Hepatocyte (in vitro differentiated cells): Measurements from ENCODE around the gene PRDM16. TPM values are rescaled to one million over a fixed set of nuclear protein-coding genes. Genes with fewer than 3 reads are reported as not detected.

ENCODE experiments used
- DNase-seq: peaks from one replicate; pipeline ENCODE4 v3.0.0-alpha.2; 2016; ENCODE audit warnings: low spot score
- H2AFZ ChIP-seq: fragments of 200-600 bp; sonication (generic); 2 replicates; pipeline ENCODE4 v1.6.0; 2016; ENCODE audit warnings: antibody characterized with exemption, mild to moderate bottlenecking
- H3K27ac ChIP-seq: fragments of 200-600 bp; sonication (generic); 2 replicates; pipeline ENCODE4 v1.5.1; 2016; ENCODE audit warnings: mild to moderate bottlenecking
- H3K27me3 ChIP-seq: fragments of 200-600 bp; sonication (generic); 2 replicates; pipeline ENCODE4 v1.6.1; 2016
- H3K36me3 ChIP-seq: fragments of 200-600 bp; sonication (generic); replicated peaks from 2 replicates; pipeline ENCODE4 v1.5.1; 2016; ENCODE audit warnings: low read depth; ENCODE audit not compliant: insufficient read depth
- H3K4me1 ChIP-seq: fragments of 200-600 bp; sonication (generic); 2 replicates; pipeline ENCODE4 v1.5.1; 2016; ENCODE audit warnings: mild to moderate bottlenecking, moderate library complexity; ENCODE audit not compliant: insufficient read depth
- H3K4me2 ChIP-seq: fragments of 200-600 bp; sonication (generic); 2 replicates; pipeline ENCODE4 v1.6.0; 2016
- H3K4me3 ChIP-seq: fragments of 200-600 bp; sonication (generic); 2 replicates; pipeline ENCODE4 v1.5.1; 2016; ENCODE audit warnings: mild to moderate bottlenecking
- H3K79me2 ChIP-seq: fragments of 200-600 bp; sonication (generic); 2 replicates; pipeline ENCODE4 v1.6.0; 2017; ENCODE audit warnings: mild to moderate bottlenecking
- H3K9me2 ChIP-seq: fragments of 200-600 bp; sonication (generic); replicated peaks from 2 replicates; pipeline ENCODE4 v1.6.0; 2017; ENCODE audit warnings: mild to moderate bottlenecking; ENCODE audit not compliant: insufficient read depth
- H3K9me3 ChIP-seq: fragments of 200-600 bp; sonication (generic); 2 replicates; pipeline ENCODE4 v1.5.1; 2016; ENCODE audit warnings: low read depth, mild to moderate bottlenecking
- H4K20me1 ChIP-seq: fragments of 200-600 bp; sonication (generic); 2 replicates; pipeline ENCODE4 v1.6.0; 2016; ENCODE audit warnings: mild to moderate bottlenecking; ENCODE audit not compliant: insufficient read depth, poor library complexity, severe bottlenecking
- CTCF ChIP-seq: fragments of 200-600 bp; sonication (generic); IDR thresholded peaks from 2 replicates; pipeline ENCODE4 v1.5.1; 2016; ENCODE audit warnings: antibody characterized with exemption, mild to moderate bottlenecking; ENCODE audit not compliant: poor library complexity
- EZH2 ChIP-seq: fragments of 200-600 bp; sonication (generic); IDR thresholded peaks from 2 replicates; pipeline ENCODE4 v1.6.1; 2016; ENCODE audit warnings: antibody characterized with exemption, mild to moderate bottlenecking, borderline replicate concordance
- EZH2phosphoT487 ChIP-seq: fragments of 200-600 bp; sonication (generic); IDR thresholded peaks from one replicate; pipeline ENCODE4 v1.6.1; 2018; ENCODE audit warnings: antibody characterized with exemption, mild to moderate bottlenecking, low read depth, moderate library complexity; ENCODE audit not compliant: unreplicated experiment, severe bottlenecking
- WGBS: methylation state at CpG from one replicate; pipeline ENCODE4 v1.1.6; 2016; ENCODE audit warnings: low lambda C conversion rate; ENCODE audit errors: missing lambda C conversion rate; 5-methylcytosine and 5-hydroxymethylcytosine counted together
- polyA plus RNA-seq: library from polyadenylated mRNA; unstranded; fragments of >200 nt; fragmentation: Nextera tagmentation; extraction: Ambion mirVana; gene quantifications from 2 replicates; pipeline ENCODE4 v1.2.1, GENCODE V29; 2016
- total RNA-seq: library from RNA; depleted of rRNA; stranded (reverse); fragments of >200 nt; gene quantifications from 2 replicates; pipeline ENCODE4 v1.2.3, GENCODE V29; 2014

PRDM16 gene
- total and polyA plus RNA-seq, 2 experiments from 2014 or later: 8.1 to 9.9 TPM

- Histone ChIP-seq H3K79me2 (no peaks in the 10 kb centered on the region), H3K27ac (no peak overlapping the region), H3K4me2 (no peak overlapping the region), H3K9me3 (no peaks in the 10 kb centered on the region), H3K36me3 (no peaks in the 10 kb centered on the region), H3K9me2 (no peaks in the 10 kb centered on the region), H2AFZ (no peak overlapping the region), H3K4me1 (peaks cover 6% of the 10 kb centered on the region), H4K20me1 (no peaks in the 10 kb centered on the region), H3K4me3 (no peak overlapping the region), H3K27me3 (no peaks in the 10 kb centered on the region)
- DNase-seq: no peak
- 96% methylated on average over 12 of the region's 16 CpGs for WGBS
- TF ChIP-seq EZH2phosphoT487 (no peak), EZH2 (no peak), CTCF (no peak)
These were observed 407.7 kb downstream of the PRDM16 start for GRCh38 chr1:3476666-3477065.

- WGBS: 87% methylated on average over 26 of the region's 28 CpGs
- Histone ChIP-seq H3K4me2 (no peak overlapping the region), H3K4me3 (no peak overlapping the region), H3K36me3 (no peaks in the 10 kb centered on the region), H3K27me3 (no peaks in the 10 kb centered on the region), H3K27ac (no peak overlapping the region), H3K79me2 (no peaks in the 10 kb centered on the region), H2AFZ (no peak overlapping the region), H3K9me3 (no peaks in the 10 kb centered on the region), H3K9me2 (no peaks in the 10 kb centered on the region), H4K20me1 (no peaks in the 10 kb centered on the region), H3K4me1 (no peaks in the 10 kb centered on the region)
- no peak for DNase-seq
- TF ChIP-seq EZH2 (no peak), CTCF (no peak), EZH2phosphoT487 (no peak)
These were observed 408.4 kb downstream of the PRDM16 start for GRCh38 chr1:3477241-3477995.

GRCh38 chr1:3478187-3478586, 409.2 kb downstream of the PRDM16 start:
- Histone ChIP-seq H3K27me3 (no peaks in the 10 kb centered on the region), H3K9me3 (no peaks in the 10 kb centered on the region), H4K20me1 (no peaks in the 10 kb centered on the region), H2AFZ (no peak overlapping the region), H3K4me2 (no peak overlapping the region), H3K27ac (no peak overlapping the region), H3K36me3 (no peaks in the 10 kb centered on the region), H3K79me2 (no peaks in the 10 kb centered on the region), H3K9me2 (no peaks in the 10 kb centered on the region), H3K4me1 (no peaks in the 10 kb centered on the region), H3K4me3 (no peak overlapping the region)
- TF ChIP-seq EZH2 (no peak), CTCF (no peak), EZH2phosphoT487 (no peak)
- no peak for DNase-seq
- WGBS: 92% methylated on average over 24 of the region's 24 CpGs
